ENCODE data around the gene ZNF195.
A peak's percentile ranks its signal among the peaks of the same experiment; 100 is the strongest.
"Not testable (repeated sequence)": the region's sequence is repeated elsewhere in the genome, so short reads cannot be mapped to it uniquely, and the experiment has no call there.

Gene ZNF195

DNA sequence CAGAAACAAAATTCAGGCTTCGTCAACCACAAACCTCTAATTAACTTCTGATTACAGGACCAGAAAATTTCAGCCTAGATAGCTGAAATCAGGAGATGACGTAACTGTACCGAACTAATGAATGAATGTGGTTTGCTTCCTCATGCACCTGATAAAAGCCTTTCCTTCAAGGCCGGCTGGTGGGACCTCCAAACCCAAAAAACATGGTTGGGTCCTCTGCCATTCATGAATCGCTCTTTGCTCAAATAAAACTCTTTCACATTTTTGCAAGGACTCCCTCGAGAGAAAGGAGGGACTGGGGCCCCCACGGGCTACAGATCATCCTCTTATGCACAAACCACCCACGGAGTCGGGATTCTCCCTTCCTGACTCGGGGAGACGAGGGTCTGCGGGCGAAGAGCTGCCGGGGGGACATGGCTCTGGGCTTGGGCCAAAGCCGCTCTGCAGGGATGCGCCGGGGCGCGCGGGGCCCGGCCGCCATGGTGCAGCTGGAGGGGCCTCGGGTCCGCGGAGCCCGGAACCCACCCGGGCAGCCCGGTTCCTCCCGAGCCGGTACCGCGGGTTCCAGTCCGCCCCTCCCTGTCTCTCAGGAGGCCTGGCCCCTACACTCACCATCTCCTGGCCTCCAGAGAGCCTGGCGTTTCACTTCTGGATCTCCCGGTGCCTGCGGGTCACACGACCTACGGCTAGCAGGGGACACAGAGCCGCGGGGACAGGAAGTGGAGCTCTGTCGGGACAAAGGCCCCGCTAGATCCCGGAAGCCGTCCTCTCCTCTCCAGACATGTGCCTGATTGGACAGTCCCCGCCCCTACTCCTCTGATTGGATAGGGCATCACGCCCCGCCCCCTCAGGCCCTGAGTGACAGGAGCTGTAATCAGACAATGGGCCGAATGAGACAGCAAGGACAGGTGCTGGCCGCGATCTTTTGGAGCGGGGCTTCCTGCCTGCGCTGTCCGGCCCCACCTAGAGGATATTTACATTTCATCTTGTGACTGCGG lies at the start of gene ZNF195:
ZNF195 (minus strand) TSS at position 721 of the 998 bp plus-strand sequence; CDS start at position 615, 106 bp downstream.
- DNase-seq (ENCODE audit: low spot score) = peak; percentile 96

DNA sequence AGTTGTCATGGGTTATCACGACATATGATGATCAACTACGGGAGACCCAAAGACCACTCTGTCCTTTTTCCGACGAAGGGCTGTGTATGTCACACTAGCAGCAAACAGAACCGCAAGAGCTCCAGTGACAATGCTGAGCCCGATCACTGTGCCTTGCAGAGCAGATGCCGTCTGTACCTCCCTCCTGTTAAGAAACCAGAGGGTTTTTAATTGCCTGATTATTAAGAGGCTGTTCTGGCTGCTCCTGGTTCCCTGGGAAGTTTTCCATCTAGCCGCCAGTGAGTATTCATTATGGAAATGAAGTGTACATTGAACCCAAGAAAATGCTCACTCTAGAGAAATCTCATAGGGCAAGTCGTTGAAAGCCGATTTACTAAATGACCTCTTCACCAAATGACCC lies 49.1 kb upstream of the ZNF195 start:
- DNase-seq (ENCODE audit: low spot score) = peak; percentile 36

DNA sequence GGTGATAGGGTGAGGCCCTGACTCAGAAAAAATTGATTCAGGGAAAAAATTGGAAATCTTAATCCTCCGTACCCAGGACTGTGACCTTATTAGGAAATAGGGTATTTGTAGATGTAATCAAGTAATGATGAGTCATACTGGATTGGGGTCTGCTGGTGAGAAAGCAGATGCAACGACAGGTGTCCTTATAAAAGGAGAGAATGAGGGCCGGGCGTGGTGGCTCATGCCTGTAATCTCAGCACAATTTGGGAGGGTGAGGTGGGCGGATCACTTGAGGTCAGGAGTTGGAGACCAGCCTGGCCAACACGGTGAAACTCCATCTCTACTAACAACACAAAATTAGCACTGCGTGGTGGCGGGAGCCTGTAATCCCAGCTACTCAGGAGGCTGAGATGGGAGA lies 47.6 kb upstream of the ZNF195 start:
- DNase-seq (ENCODE audit: low spot score) = not testable (repeated sequence)

DNA sequence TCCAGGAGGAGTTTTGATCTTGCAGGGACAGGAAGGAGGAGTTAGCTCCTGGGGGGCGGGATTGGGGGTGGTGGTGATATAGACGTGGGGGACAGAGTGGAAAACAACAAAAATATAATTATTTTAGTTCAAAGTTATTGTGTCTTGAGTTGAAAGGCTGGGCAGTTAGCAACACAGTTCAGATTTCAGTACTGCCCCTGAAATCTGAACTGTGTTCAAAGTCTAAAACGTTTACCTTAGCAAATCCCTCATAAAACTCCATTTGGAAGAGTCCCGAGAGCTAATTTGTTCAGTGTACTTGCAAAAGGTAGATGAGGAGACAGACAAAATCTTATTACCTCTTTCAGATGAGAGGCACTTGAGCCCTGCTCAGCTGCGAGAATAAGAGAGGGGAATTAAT lies 45.0 kb upstream of the ZNF195 start:
- not testable (repeated sequence) for DNase-seq (ENCODE audit: low spot score)

DNA sequence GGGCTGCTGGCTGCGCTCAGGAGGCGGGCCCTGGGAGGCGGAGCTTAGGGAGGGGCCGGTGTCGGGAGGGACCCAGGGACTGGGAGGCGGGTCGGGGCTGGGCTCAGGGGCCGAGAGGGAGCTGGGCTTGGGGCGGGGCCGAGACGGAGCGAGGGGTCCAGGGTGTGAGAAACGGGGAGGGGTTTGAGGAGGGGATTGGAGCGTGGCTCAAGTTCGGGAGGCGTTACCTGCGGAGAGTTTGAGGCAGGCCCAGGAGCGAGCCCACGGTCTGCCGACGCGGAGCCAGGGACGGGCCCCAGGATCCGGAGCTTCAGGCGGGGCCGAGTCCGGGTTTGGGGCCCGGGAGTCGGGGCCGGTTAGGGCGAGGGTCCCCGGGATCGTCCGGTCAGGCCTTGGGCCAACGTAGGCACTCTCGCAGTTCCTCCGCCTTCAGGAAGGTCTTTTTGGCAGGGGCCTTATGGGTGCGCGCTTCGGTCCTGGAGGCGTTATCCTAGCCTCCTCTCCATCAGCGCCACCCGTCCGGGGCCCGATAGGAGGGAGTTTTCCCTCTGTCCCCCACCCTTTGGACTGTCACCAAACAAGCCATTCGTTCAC lies 44.3 kb upstream of the ZNF195 start:
- DNase-seq (ENCODE audit: low spot score) = peak; percentile 45

DNA sequence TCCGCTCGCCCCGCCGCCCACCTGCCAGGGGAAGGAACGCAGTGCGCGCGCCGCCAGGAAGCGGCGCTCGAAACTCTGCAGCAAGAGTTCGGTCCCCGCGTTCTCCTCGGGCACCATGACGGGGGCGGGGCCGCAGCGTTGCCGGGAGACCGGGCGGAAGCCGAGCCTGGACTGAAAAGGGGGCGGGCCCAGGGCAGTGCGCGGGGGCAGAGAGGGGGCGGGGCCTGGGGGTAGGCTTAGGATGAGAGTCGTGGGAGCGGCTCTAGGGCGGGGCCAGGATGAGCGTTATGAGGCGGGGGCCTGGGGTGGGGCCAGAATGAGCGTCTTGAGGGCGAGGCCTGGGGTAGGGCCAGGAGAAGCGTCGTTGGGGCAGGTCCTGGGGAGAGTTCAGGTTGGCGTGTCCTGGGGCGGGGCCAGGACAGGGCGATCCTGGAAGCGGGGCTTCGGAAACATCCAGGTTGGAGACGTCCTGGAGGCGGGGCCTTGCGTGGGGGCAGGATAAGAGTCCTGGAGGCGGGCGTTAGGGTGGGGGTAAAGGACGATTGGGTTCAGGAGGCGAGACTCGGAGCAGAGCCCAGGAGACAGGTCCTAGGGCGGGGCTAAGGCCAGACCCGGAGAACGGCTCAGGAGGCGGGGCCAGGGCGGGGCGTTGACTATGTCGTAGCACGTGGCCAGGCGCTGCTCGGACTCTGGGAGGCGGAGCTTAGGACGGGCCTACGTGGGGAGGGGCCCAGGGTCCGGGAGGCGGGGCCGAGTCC lies 43.6 kb upstream of the ZNF195 start:
- peak; percentile 78 for DNase-seq (ENCODE audit: low spot score)

DNA sequence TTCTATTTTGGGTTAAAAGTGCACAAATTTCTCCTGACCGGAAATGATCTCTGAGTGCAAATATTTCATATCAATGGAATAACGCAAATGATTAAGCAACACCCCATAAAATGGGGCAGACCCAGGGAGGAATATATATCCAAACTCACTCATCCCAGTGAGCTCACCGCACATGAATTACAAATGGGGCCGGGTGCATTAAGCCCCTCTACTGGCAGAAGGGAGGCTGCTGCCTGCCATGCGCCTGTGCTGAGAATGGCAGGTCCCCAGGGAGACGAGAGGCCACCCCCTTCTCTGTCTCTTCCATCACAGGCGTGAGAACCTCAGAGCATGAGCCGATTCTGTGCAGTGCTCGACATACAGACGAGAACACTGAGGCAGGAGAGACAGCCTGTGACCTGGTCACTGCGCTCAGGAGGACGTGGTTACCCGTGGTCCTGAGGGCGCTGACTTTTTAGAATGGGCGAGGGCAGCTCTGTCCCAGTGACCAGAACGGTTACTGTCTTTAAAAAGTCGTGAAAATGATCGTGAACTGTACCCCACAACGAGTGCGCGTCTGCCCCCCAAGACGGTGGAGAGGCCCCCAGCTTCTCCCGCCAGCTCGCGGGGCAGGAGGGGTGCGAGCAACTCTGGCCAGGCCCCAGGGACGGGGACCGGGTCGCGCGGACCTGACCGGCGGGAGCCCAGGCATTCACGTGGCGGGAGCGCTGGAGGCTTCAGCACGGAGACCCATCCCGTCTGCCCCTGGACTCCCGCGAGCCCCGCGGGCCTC lies 42.8 kb upstream of the ZNF195 start:
- DNase-seq (ENCODE audit: low spot score) = not testable (repeated sequence)

DNA sequence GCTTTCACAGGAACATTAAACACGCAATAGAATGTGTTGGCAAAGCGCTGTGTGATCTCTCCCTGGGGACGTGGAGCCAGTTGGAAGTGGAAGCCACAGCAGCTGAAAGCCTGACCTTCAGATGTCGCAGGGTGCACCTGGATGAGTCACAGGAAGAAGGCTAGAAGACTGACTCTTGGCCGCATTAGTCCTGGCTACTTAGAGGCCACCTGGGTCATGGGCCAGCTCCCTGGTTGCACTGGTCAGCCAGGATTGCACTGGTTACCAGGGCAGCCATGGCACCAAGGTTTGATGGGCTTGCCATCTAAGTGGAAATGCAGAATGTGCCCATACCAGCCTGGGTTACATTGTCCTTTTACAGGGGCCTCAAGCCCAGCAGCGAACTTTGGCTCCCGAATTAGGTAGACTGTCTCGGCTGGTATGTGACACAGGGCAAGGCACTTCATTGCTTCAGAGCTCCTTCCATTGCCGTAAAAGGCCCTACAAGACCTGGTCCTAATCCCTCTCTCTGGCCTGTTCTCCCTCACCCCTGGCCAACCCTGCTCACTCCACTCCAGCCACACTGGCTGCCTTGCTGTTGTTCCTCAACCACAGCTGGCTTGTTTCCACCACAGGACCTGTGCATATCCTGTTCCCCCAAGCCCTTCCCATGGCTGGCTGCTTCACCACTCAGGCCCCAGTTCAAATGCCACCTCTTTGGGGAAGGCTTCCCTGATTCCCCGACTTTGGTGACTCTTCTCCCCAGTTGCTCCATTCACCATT lies 41.5 kb upstream of the ZNF195 start:
- not testable (repeated sequence) for DNase-seq (ENCODE audit: low spot score)

DNA sequence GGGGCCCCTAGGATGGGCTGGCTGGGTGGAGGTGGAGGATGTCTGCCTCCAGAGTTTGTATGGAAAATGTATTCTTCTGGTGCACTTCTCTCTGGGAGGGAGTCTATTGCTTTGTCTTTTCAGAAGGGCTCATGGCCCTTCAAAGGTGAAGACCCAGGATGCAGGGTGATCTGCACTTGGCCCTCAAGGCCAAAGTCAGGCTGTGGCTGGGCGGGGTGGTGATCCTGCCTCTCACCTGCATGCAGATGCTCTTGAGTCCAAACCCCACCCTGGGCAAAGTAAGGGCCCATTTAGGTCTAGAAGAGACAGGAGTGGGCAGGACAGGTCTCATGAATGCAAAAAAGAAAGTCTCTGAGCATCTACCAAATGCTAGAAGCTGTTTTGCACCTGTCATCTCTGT lies 40.5 kb upstream of the ZNF195 start:
- DNase-seq (ENCODE audit: low spot score) = not testable (repeated sequence)

DNA sequence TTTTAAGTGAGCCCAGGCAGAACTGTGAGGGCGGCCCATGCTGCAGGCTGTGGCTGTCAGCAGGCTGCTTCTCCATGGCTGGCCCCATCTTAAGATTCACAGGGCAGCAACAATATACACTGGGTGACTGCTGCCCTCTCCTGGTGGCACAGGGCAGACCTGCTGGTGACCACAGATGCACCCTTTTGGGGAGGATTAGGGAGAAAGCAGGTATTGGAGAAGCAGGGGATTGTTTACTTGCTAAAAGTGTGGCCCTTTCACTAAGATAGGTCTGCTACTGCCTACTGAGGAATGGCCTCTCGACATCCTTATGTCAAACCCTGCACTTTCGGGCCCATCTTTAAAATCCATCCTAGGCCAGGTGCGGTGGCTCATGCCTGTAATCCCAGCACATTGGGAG lies 38.1 kb upstream of the ZNF195 start:
- not testable (repeated sequence) for DNase-seq (ENCODE audit: low spot score)

DNA sequence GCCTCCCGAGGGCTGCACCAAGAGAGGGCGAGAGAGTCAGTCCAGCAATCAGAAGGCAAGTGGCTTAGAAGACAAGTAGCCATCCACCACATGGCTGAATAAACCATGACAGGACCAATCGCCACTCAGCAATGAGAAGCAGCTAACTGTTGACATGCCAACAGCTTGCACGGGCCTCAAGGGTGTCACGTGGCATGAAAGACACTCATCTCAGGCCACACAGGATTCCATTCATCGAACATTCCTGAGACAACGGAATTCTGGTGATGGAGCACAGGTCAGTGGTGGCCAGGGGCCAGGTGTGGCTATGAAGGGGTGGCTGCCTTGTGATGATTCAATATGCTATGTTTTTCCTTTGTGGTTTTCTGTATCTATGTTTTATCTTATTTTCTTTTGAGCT lies 36.4 kb upstream of the ZNF195 start:
- DNase-seq (ENCODE audit: low spot score) = not testable (repeated sequence)

DNA sequence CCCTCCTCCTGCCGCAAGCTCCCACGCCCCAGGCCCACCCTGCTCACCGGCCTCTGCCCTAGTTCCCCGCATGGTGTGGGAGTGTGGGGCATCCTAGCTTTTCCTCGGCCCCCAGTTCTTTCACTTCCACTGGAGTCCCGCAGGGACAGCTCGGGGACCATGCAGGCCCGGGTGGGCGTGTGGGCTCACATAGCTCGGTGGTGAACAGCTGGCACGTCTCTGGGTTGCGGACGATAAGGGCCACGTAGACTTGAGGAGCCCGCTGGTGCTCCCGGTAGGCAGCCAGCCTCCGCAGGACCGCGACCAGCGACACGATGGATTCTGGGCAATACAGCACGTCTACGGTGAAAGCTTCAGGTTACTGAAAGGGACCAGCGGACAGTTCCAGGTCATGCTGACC lies 34.7 kb upstream of the ZNF195 start:
- DNase-seq (ENCODE audit: low spot score) = not testable (repeated sequence)

DNA sequence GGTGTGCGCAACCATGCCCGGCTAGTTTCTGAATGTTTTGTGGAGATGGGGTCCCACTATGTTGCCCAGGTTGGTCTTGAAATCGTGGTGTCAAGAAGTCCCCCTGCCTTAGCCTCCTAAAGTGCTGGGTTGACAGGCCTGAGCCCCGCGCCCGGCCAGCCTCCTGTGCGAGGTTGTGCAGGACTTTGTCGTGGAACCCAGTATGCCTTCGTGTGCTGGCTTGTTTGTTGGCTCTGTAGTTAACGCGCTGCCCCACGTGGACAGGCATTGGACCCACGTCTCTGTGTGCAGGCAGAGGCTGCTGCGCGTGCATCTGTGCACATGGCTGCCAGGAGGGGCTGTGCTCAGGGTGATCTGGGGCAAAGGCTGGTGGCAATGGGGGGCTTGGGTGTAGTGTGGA lies 33.9 kb upstream of the ZNF195 start:
- no peak for DNase-seq (ENCODE audit: low spot score)

DNA sequence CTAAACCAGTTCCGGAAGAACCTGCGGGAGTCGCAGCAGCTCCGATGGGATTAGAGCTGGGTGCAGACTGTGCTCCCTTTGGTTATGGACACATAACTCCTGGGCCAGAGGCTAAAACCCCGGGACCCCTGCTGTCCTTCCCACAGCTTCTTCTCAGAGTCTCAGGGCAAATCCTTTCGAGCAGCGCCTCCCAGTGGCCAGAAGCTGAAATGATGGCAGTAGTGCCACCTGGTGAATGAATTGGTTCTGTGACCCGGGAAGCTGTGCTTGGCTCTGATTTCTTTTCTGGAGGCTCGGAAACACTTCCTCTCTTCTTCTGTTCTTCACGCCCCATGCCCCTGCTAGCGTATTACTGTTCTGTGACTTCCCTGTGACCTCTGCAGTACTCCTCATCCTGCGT lies 29.8 kb upstream of the ZNF195 start:
- DNase-seq (ENCODE audit: low spot score) = peak; percentile 68

DNA sequence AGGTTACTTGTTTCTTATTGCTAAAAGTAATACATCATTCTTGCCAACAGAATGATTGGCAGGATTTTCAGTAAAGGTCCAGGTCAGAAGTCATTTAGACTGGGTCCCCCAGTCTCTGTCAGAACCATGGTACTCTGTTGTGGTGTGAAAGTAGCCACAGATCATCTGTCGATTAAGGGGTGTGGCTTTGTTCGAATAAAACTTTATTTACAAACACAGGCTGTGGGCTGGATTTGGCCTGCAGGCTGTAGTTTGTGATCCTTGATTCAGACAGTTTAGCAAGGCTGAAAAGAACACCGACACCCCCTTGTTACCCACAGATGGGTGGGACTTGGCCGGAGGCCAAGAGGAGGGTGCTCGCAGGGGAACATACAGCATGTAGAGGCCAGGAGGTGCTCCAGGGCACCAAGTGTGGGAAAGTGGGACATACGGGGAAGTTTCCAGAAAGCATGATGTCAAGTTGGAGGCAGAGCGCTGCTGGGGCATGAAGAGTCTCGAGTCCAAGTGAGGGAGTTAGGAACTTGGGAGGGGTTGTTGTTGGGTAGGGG lies 29.2 kb upstream of the ZNF195 start:
- not testable (repeated sequence) for DNase-seq (ENCODE audit: low spot score)

DNA sequence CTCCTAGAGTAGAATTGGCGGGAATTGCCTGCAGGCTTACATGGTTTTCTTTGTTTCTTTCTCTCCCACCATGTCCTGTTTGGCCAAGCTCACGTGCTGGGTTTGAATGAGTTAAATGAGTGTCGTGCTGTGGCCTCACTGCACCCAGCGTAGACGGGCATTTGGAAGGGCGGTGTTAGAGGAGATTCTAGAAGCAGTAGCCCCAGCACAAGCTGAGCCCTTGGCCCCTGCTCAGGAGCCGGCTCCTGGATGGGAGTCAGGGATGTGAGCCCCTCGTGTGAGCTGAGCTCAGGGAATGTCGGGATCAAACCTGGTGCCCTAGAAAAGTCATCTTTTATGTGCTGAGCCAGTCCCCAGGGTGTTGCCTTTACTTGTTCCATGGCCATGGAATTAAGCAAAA lies 28.0 kb upstream of the ZNF195 start:
- not testable (repeated sequence) for DNase-seq (ENCODE audit: low spot score)

DNA sequence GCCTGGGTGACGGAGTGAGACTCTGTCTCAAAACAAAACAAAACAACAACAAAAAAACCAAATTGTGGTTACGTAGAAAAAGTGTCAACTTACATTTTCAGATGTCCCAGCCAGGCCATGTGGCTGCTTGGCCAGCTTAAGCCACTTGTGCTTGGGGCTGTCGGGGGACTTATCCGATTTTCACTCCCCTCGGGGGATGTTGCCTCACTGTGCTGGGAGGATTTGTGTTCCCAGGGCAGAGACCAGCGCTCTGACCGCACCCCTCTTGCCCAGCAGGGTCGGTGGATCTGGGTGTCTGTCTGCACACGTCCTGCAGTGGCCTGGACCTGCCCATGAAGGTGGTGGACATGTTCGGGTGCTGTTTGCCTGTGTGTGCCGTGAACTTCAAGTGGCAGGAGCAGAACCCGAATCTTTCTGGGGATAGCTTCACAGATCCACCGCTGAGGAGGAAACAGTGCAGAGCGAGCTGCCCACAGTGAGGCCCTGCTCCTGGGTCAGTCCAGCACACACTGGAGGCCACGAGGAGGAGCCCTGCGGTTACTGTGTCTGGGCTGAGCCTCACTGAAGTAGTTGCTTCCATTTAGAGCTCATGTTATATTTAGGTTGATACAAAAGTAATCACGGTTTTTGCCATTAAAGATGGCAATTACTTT lies 27.4 kb upstream of the ZNF195 start:
- not testable (repeated sequence) for DNase-seq (ENCODE audit: low spot score)

DNA sequence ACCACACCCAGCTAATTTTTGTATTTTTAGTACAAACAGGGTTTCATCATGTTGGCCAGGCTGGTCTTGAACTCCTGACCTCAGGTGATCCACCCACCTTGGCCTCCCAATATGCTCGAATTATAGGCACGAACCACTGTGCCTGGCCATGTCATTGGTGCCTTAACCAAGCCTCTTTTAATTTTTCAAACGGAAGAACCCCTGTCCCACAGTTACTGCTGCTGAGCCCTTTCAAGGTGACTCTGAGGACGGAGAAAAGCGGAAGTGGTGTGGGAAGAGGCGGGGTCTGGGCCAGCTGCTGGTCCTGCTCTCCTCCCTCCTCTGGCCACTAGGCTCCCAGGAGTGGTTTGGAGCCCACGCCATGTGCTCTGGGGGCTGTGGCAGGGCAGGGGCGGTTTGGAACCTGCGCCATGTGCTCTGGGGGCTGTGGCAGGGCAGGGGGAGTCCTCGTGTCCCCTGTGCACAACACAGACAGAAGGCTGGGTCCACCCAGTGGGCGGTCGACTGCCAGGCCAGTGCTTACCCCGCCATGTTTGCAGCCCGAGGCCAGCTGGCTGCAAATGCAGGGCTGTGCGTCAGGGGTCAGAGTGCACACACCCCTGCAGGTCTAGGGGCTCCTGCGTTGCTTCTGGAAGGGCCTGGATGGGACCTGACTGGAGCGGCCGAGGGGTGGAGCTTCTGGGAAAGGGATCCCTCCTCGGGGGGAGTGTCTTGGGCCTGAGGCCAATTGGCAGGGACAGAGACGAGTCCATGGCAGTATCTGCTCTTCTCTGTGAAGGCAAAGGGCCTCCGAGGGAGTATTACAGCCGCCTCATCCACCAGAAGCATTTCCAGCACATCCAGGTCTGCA lies 25.4 kb upstream of the ZNF195 start:
- not testable (repeated sequence) for DNase-seq (ENCODE audit: low spot score)

DNA sequence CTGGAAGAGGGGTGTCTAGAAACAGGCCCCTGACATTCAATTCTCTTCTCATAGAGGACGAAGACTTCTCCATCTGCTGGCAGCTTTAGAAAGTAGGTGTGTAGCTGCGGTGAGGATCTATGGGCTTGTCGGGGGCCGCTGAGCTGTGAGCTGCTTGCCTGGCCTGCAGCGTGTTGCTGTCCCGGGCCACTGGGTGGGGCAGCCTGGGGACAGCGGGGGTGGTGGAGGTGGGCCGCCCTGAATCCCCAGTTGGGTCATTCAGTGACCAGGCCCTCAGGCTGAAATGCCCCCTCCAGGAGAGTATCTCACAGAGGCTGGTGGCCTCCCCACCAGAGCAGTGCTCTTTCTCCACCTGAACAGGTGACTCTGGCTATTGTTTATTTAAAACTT lies 23.9 kb upstream of the ZNF195 start:
- DNase-seq (ENCODE audit: low spot score) = not testable (repeated sequence)

All from D341Med (cell line).